GM19025 (cell line): ENCODE data around the gene ELL3.
"Not testable (repeated sequence)": the region's sequence is repeated elsewhere in the genome, so short reads cannot be mapped to it uniquely, and the experiment has no call there.

Experiments
- ATAC-seq: cut with Tn5 transposase; IDR thresholded peaks from one replicate; pipeline ENCODE4 v1.9.1; 2021; ENCODE audit warnings: mild to moderate bottlenecking, low read depth, moderate library complexity; ENCODE audit not compliant: unreplicated experiment

ELL3 gene

GRCh38 chr15:43728053-43728725 is 48.6 kb downstream of the ELL3 start:
- not testable (repeated sequence) for ATAC-seq

DNA sequence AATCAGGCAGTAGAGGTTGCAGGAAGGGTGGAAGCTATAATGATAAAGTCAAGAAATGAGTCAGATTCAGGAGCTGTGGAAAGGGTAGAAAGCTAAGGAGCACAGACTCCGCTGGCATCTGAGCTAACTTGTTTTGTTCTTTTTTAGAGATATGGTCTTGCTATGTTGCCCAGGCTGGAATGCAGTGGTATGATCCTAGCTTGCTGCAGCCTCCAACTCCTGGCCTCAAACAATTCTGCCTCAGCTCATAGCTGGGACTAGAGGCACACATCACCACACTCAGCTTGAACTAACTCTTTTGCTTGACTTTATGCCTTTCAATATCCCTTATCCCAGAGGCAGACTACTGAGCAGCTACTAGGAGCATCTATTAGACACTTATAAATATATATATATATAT is 50.5 kb downstream of the ELL3 start:
- ATAC-seq, result not testable (repeated sequence)

DNA sequence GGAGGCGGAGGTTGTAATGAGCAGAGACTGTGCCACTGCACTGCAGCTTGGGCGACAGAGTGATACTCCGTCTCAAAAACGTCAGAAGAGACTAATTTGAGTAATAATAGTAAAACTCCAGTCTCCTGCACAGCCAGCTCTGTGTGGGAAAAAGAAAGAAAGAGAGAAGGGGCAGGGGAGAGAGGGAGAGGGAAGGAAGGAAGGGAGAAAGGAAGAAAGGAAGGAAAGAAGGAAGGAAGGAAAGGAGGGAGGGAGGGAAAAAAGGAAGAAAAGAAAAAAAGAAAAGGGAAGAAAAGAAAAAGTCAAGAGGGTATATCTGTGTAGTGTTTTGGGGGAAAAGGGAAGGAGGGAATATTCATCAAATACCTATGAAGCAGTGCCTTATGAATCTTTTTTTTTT is 53.6 kb downstream of the ELL3 start:
- no peak for ATAC-seq
